Stimulated activated CD8-positive, alpha-beta memory T cell treated with anti-CD3 and anti-CD28 coated beads, Interleukin-4, amount 100 ng/mL, for 4 hours (primary cell): ENCODE results near the gene CACNA1I.
A peak's percentile ranks its signal among the peaks of the same experiment; 100 is the strongest.

Experiments
- DNase-seq, 2 donors: peaks; one replicate each; pipeline ENCODE4 v3.0.0-alpha.2; 2020; ENCODE audit warnings: low read depth in 2 of 2, low spot score in 1 of 2

CACNA1I gene

DNA sequence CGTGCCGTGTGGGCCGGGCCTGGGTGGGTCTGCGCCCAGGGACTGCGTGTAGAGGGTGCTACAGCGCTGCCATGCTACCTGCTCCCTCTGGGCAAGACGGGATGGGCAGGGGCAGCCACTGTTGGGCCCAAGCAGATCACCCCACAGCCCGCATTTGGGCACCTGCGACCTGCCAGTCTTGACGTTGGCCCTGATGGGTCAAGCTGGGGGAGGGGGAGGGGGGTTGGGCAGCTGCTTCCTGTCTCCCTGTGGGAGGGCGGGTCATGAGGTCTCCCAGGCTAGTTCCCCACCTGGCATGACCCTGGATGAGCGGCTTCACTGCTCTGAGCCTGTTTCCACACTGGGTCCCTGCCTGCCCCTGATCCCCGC, 35.2 kb upstream of the CACNA1I start:
- DNase-seq = no peak

DNA sequence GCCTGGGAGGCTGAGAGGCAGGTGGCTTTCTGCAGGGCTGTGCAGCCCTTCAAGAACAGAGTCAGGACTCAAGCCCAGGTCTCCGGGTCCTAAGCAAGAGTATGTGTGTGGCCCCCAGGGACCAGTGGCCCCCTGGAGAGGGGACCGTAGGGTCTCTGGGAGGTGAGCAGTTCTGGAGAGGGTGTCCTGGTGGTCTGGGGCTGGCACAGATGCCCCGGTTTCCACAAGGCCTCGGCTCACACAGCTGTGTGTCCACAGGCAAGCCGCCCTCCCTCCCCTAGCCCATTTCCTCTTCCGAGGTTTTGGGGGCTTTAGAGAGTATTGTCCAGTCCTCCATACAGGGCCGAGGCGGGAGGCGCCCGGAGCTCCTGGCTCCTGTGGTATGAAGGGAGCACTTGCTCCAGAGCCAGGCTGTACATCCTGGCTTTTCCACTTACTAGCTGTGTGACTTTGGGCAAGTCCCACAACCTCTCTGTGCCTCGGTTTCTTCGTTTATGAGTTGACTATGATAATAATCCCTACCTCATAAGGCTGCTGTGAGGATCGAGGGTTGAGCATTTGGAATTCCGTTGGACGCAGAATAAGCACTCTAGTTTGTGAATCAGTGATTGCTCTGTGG, 34.6 kb upstream of the CACNA1I start:
- no peak for DNase-seq

DNA sequence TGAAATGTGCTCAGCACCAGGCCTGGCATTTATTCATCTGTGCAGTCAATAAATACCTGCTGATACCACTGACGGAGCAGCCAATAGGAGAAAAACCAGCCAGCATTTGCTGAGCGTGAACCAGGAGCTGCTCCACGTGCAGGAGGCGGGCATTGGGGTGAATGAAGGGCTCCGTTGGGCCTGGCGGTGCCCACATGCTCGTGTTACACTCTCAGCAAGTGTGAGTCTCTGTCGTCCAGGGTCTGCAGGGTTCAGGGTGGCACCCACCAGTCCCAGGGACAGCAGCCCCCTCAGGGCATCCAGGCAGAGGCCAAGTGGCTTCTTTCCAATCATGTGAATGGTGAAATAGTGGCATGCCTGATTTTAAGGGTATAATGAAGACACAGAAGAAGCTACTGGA, 33.8 kb upstream of the CACNA1I start:
- no peak for DNase-seq

DNA sequence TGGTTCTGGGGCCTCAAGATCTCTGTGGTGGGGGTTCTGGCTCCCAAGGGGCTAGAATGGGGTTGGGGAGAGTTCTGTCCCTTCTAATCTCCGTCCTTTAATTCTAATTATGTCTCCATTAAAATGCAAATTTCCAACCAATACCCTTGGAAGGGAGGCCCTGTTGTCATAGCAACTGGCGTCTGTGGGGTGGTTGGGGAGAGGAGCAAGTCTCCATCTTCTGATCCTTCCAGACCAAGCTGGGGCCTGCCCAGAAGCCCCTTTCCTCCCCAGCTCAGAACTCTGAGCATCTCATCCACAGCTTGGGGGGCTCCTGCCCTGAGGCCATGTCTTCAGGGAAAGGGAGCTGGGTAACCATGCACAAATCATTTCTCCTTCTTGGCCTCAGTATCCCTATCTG, 32.6 kb upstream of the CACNA1I start:
- DNase-seq = no peak

DNA sequence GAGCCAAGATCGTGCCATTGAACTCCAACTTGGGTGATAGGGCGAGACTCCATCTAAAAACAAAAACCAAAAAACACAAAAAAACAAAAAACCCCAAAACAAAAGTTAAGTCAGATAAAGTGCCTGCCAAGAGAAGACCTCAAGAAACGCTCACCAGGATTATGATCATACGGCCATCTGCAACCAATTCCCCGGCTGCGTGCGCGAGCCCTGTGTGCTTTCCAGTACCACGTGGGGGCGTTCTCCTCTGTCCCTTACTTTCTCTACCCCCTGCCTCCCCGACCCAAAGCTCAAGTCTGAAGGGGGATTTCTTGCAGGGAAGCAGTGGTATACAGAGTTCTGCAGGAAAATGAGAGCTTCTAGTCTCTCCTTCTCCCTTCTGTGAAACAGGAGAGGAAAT, 27.5 kb upstream of the CACNA1I start:
- DNase-seq = no peak

DNA sequence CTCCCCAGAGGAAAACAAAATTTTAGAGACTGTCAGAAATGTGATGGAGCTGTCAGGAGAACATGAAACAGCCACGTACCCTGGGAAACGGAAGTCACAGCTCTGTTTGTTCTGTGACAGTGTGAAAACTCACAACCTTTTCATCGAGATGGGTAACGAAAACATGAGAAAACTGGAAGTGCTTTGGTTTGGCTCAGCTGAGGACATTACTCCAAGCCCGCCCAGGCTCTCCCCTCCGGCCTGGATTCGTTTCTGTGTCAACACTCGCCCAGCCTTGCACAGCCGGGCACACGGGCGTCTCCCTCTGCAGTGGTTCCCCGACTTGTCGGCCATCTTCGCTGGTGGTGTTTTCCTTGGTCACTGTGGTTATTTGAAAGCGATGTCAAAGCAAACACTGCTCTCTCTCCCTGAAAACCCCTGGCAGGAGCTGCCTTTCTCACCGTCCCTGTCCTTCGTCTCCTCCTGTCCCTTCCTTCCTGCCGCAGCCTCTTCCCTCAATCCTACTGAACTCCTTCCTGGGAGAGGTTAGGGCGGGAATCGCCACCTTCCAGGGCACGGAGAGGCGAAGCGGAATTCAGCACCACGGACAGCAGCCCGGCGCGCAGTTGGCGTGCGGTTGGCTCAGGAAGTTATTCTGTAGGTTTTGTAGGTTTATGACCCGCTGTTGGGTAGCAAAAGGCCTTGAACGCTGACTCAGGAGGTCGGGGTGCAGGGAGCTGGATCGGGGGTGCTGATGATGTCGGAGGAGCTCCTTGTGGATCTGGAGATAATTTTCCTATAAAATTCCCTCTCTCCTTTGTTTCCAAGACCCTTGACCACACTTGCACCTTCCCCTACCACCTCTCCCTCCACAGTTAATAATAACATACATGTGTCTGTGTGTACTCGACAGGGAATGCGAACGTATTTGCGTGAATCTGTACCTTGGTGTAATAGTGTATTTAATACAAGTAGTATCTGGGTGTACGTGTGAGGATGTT, 24.9 kb upstream of the CACNA1I start:
- peak; percentile 45 to 54 for DNase-seq

DNA sequence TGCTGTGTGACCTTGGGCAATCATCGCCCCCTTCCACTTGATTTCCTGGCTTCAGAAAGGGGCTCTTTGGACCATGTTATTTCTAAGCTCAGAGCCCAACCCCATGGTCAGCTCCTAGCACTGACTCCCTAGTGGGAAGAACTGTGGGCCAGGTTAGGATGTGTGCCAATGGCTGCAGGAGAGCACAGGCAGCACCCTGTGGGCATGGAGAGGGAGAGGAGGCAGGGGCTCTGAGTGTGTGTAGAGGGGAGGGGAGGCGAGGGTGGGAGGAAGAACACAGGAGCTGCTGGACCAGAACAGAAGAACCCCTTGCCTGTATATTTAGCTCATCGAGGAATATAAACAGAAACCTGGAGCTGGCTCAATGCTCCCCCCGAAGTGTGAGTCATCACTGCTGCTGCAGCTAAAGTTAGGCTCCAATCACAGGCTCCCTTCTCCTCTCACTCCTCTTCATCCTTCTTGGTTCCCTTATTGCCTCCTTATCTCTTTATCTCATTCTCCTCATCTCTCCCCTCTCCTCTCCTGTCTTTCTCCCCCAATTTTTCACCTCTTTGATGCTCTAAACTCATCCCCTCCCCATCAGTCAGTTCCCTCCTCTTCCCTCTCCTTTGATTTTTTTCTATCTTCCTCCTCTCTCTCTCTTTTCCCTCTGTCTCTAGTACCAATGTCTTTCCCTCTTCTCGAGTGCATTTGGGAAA, 23.5 kb upstream of the CACNA1I start:
- no peak for DNase-seq

DNA sequence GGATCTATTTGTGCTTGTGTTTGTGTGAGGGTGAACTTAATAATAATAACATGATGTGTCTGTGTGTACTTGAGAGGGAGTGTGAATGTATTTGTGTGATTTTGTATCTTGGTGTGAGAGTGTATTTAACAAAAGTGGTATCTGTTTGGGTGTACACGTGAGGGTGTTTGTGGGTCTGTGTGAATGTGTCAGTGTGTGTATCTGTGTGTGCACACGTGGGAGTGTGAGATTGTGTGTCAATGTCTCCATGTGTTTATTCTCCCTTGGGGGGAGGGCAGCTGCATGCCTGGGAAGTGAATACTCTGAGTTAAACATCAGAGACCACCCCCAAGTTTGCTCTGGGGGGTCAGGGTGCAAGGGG, 23.0 kb upstream of the CACNA1I start:
- DNase-seq = no peak

DNA sequence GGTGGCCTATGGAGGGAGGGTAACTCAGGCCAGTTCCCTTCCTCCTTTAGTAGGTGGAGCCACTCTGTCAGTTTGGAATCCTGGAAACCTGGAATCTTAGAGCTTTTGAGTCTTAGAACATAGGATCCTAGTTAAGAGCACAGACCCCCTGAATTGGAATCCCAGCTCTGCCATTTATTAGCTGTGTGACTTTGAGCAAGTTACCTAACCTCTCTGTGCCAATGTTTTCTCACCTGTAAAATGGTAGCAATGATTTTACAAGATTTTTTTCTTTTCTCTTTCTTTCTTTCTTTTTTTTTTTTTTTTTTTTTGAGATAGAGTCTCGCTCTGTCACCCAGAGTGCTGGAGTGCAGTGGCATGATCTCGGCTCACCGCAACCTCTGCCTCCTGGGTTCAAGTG, 17.1 kb upstream of the CACNA1I start:
- no peak for DNase-seq

DNA sequence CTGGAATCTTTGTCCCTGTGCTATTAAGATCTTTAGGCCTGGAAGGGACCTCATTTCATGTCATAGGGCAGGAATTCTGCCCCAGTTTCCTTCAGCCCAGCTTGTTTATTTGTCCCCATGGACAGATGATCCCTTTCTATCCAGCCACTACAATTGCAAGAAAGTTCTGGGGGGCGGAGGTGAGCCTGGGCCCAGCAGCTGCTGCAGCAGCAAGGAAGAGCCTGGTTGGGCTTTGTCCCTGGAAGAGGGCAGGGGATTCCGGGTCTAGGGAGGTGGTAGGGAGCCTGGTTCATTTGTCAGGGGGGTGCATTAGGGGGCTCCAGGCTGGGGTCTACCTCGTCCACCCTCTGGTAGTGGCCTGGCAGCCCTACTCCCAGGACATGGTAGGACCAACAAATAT, 16.4 kb upstream of the CACNA1I start:
- DNase-seq = no peak

DNA sequence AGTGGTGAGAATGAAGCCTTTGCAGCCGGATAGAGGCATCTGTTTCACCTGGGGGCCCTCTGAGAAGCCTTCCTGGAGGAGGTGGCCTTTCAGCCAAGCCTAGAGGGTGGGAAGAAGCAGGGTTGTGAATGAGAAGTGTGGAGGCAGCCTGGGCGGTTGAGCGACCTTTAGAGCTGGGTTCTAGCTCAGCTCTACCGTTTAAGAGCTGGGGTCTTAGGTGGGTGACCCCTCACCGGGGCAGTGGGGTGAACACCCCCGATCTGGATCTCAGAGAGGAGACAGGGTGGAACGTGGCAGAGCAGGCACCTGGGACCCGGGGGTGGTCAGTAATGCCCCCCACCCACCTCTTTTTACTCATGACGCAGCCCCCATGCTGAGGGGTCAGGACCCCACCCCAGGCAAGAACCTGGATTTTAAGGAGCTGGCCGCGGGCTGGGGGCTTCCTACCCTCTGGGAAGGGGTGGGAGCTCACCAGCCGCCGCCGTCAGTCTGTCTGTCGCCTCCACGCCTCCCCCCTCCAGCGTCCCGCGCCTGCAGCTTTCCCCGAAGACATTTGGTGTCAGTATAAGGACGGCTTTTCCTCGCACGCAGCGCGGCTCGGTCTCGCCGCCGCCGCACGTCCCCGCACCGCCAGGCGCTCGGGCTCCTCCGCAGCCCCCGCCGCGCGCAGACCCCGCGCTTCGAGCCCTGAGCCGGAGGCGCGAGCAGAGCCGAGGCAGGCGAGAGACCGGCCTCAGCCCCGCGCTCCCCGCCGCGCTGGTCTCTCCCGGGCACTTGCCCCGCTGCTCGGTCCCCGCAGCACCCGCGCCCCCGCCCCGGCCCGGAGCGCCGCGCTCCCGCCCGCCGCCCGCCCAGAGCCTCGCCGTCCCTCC, 13.3 kb upstream of the CACNA1I start:
- no peak for DNase-seq

DNA sequence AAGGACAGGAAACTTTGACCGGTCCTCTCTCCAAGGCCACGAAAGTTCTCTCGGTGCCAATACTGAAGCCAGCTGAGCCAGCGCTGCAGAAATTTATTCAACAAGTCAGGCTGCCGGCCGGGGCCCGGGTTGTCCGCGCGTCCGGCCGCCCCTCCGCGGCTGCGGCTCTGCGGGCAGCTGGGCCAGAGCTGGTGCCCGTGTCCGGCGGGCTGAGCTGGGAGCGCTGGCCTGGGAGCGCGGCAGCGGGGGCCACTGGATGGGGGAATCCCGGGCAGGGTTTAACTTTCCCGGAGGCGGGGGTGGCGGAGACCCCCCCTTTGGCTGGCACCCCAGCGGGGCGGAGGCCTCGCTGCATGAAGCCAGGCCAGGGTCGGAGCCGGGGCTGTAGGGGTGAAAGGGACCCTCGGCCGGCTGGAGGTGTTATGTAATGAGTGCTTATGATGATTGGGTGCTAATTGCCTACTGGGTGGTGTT, 12.3 kb upstream of the CACNA1I start:
- no peak for DNase-seq

DNA sequence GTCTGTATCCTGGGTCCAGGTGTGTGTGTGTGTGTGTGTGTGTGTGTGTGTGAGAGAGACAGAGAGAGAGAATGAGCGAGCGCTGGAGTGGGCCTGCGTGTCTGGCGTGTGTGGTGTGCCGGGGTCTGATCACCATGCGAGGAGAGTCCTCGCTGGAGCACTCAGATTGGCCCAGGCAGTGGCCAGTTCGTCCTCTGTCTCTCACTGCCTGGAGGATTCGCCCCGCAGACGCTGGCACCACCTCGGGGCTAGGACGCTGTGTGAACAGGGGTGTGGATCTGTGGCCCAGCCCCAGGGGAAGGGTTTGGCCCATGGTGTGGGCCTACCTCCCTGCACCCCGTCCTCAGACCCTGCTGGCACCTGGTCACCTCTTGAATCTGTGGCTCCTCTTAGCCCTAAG, 11.6 kb upstream of the CACNA1I start:
- no peak for DNase-seq

DNA sequence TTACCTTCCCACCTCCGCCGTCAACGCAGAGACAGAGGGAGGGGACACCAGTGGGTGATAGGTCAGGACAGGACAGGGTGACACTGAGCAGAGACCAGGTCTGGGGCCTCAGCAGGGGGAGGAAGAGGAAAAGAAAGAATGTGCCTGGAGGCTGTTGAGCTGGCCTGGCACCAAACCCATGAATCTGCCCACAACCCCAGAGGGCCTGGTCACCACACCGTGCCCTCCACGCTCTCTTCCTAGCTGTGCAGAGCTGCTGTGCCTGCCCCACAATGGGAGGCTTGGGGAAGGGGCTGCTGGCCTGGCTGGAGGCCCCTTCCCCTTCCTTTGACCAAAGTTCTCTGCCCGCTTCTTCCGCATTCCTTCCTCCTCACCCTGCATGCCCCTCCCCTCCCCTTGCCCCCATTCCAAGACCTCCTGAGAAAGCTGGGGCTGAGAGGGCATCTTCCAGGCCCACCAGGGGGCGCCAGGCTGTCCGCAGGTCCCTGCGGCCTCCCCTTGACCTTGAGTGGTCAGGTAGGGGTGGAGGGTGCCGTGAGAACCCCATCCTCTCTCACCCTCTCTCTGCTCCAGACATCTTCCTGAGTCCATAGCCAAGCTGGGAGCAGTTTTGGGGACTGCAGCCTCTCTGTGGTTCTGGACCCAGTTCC, 11.0 kb upstream of the CACNA1I start:
- no peak for DNase-seq

DNA sequence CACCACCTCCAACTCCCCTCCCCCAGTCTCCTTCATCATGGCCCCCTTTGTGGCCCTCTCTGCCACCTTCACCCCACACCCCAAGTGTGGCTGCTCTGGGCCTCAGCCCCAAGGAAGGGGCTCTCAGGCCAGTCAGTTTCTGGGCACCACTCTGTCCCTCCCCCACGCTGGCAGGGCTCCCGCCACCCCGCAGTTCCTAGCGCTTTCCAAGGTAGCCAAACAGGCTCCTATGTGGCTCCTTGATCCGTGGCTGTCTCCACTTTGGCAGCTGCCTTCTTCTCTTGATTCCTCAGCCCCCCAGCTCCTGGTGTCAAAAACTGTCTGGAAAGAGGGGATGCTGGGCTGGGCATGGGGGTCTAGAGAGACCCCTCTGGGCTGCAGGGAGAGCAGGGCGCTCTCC, 10.4 kb upstream of the CACNA1I start:
- DNase-seq = no peak

DNA sequence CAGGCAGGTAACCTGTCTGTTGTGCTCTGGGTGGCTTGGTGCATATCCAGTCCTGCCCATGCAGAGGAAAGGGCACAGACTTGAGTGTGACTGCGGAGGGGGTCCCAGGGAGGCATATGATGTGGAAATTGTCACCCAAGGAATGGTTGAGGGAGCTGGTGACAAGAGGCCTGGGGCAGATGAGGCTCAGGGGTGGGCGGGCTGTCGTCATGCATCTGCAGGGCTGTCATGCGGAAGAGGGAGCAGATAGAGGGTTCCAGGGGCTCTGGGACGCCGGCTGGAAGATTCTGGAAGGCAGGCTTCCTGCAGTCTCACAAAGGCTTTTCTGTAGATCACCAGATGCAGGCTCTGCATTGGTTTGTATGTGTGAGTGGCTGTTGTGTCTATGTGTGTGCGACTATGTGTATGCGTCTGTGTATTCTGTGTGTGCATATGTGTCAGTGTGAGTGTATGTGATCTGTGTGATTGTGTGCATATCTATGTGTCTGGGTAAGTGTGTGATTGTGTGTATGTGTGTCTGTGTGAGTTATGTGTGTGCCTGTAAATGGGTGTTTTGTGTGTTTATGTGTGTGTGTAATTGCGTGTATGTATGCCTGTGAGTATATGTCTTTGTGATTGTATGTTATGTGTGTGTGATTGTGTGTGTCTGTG, 7.6 kb upstream of the CACNA1I start:
- no peak for DNase-seq

DNA sequence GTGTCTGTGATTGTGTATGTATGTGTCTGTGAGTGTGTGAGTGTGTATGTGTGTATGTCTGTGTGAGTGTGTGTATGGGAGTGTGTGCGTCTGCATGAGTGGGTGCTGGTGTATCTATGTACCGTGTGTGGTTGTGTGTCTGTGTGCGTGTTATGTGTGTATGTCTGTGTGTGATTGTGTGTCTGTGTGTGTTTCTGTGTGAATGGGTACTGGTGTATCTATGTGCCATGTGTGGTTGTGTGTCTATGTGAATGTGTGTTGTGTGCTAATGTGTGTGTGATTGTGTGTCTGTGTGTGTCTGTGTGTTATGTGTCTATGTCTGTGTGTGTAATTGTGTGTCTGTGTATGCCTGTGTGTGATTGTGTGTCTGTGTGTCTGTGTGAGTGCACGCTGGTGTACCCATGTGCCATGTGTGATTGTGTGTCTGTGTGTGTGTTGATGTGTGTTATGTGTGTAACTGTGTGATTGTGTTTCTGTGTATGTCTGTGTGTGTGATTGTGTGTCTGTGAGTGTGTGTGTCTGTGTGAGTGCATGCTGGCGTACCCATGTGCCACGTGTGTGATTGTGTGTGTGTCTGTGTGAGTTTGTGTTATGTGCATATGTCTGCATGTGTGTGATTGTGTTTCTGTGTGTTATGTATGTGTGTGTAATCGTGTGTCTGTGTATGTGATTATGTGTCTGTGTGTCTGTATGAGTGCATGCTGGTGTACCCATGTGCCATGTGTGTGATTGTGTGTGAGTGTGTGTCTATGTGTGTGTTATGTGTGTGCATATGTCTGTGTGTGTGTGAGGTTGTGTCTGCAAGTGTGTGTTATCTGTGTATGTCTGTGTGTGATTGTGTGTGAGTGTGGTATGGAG, 6.8 kb upstream of the CACNA1I start:
- no peak for DNase-seq

DNA sequence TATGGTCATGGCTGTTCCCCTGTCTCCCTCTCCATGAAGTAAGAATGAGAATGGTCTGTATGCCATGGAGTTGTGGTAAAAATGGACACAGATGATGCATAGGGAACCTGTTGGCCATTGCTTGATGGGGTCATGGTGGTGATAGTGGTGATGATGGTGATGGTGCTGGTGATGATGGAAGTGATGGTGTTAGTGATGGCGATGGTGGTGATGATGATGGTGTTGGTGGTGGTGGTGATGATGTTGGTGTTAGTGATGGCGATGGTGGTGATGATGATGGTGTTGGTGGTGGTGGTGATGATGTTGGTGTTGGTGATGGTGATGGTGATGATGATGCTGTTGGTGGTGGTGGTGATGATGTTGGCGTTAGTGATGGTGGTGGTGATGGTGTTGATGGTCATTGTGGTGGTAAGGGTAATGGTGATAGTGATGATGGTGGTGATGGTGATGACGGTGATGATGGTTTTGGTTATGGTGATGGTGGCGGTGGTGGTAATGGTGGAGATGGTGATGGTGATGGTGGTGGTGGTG, 5.1 kb upstream of the CACNA1I start:
- DNase-seq = no peak
